NOMO-1 treated with DMSO at 0.1 percent for 48 hours (cell line): ENCODE results near the gene TLR8.

ENCODE experiments used
- DNase-seq: peaks from one replicate; lab custom pipeline; 2025; ENCODE audit not compliant: unreplicated experiment; lab: John Stamatoyannopoulos, UW

The TLR8 gene

DNA sequence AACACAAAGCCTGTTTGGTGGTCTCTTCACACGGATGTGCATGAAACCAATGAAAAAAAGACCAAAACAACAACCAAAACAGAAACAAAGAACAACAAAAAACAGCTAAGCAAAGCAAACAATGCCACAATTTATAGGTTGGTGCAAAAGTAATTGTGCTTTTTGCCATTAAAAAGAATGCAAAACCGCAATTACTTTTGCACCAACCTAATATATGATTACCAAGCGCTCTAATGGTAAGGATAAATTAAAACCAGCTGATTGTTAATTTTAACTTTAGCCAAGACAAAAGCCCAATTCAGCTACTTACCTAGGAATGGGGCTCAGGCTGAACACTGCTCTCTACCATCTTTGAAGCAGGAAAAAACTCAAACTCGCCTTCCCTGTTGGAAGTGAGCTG is 39.1 kb downstream of the TLR8 start:
- no peak for DNase-seq

DNA sequence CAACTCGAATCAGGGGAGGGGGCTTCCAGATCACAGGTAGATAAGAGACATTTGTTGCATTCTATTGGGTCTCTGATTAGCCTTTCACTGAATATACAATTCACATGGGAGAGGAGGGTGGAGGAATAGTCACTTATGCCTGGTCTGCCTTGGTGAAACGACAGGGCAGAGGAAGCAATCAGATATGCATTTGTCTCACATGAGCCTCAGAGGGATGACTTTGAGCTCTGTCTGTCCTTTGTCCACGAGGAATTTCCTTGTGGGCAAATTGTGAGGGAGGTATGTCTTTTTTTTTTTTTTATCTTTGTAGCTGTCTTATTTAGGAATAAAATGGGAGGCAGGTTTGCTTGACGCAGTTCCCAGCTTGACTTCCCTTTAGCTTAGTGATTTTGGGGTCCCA is 40.0 kb downstream of the TLR8 start:
- no peak for DNase-seq

GRCh38 chrX:12946838-12947544 is 40.6 kb downstream of the TLR8 start:
- peak; percentile 81 for DNase-seq

DNA sequence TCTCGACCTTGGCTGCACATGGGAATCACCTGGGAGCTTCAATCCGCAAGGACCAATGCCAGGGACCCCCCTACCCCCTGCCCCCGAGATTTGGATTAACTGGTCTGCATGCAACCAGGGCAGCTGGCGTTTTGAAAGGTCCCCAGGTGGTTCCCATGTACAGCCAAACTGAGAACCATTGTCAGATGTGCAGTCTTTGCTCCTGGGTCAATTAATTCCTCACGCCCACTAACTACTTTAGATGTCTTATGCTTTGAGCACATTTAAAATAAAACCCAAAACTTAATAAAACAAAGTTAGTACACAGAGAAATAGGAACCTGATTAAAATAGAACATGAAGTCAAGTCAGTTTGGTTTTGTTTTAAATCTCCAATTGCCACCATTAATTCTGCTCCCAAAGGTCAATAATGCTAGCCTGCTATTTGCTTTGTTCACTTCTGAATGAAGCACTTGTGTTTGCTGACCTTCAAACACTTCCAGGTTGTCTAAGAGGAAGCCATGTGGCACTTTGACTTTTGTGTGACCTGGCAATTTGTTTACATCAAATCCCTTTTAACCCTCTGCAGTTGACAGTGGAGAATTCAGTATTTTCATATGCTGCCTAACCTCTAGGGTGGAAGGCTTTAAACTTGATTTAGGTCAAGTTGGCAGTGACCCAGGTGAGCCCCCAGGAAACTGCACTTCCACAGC is 41.3 kb downstream of the TLR8 start:
- DNase-seq, result no peak

DNA sequence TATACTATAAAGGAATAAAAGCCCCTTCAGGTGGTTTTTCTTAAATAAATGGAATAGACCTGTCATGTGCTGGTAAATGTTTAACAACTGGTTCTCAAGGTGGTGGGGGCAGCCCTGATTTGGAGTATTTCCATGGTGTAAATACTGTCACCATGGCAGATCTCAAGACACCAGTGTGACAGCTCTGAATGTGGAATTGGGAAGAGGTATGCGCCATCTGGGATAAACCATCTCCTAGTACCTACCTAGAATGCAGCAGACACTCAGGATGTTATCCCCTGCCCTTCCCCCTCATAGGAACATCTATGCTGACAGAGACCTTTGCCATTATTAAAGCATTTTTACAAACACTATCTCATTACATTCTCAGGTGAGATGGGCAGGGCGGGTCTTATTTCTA is 42.1 kb downstream of the TLR8 start:
- DNase-seq, result no peak

DNA sequence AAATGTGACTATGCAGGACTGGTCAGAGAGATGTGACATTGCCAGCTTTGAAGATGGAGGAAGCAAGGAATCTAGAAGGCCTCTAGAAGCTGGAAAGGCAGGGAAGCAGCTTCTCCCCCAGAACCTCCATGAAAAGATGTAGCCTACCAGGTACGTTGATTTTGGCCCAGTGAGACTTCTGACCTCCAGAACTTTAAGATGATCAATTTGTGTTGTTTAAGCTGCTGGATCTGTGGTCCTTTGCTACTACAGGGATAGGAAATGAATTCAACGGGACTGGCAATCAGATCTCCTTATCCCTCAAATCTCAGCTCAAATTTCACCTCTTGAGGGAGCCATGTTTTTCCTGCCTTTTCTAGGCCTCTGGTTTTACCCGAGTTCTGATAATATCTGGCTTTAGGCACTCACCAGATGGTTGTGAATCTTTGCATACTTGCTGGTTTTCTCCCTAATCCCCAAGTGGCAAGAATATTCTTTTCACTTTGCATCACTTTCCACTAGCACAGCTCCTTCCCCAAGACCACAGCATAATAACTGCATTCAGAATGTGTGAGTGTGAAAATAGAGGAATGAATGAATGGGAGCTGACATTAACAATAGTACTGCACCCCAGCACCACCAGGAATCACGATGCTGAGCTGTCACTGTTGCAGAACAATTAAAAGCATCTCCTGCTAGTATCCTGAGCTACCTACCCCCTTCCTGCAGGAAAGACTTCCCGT is 42.9 kb downstream of the TLR8 start:
- DNase-seq, result no peak

- peak; percentile 96 for DNase-seq
Observed at GRCh38 chrX:12949927-12950656, 43.7 kb downstream of the TLR8 start.

DNA sequence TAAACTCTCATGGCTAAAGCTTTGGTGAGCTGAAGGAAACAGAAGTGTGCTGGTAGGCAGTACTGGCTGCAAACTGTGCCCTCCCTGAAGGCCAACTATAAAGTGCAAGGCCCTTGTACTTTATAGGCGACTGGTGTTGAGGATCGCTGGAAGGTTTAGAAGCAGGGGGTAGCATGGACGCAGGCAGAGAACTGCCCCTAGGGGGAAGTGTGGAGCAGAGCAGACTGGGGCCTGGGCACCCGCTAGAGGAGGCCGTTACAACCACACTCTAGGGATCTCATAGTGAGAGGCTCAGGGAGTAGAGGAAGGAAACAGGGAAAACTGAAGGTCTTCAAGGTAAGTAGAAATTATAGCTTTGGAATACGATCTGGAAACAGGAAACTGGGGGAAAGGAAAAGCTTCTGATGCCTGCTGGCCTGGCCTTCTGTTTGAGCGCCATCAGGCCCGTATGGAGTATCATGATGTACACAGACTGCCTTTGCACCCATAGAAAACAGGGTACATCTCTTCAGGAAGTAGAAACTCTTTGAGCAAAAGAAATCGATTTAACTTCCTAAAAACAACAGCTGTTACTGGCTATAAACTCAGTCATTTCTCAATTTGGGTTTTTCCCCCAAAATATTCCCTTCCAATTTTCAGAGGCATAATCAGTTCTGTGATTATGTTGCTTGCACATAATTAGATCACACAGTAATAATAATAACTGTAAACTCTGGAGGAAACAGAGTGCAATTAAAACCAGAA is 44.6 kb downstream of the TLR8 start:
- peak; percentile 94 for DNase-seq

GRCh38 chrX:12951595-12951975 is 45.2 kb downstream of the TLR8 start:
- DNase-seq, result peak; percentile 30

- DNase-seq, result no peak
Observed at GRCh38 chrX:12953420-12953819, 47.0 kb downstream of the TLR8 start.

- no peak for DNase-seq
Observed at GRCh38 chrX:12954376-12954775, 48.0 kb downstream of the TLR8 start.

- DNase-seq, result peak; percentile 63
Observed at GRCh38 chrX:12954981-12955380, 48.6 kb downstream of the TLR8 start.

GRCh38 chrX:12955882-12956703 is 49.7 kb downstream of the TLR8 start:
- peak; percentile 98 for DNase-seq

DNA sequence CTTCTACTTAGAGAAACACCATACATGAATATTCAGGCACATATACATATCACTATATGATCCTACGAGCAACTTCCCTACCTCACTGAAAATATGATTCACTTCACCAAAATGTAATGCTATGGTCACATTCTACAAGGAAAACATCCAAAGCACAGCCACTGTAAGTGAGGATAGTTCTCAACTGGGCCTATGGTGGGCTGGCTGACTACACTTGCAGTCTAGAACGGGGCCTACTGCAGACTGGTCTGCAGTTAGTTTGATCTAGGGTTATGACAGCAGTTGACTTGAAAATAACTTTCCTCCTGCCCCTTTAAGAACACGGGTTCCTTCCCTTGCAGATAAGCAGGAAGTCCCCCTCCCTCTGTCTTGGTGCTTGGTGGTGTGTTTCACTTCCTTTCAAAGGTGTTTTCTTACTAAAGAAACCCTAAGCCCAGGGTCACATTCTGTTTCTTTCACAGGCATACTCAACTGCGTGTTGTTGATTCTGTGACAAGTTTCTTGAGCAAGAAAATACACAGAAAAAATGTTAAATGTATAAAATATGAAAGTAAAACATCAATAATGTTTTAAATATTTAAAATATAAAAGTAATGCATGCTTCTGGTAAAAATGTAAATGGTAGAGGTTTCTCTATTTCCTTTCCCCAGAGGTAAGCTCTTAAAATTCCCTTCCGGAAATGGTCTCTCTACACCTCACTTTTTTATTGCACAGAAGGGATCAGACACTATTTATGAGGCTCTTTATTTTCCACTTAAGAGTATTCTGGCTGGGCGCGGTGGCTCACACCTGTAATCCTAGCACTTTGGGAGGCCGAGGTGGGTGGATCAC is 50.5 kb downstream of the TLR8 start:
- DNase-seq, result peak; percentile 98

- no peak for DNase-seq
Observed at GRCh38 chrX:12958059-12958458, 51.6 kb downstream of the TLR8 start.

GRCh38 chrX:12958461-12958860 is 52.0 kb downstream of the TLR8 start:
- DNase-seq, result no peak

DNA sequence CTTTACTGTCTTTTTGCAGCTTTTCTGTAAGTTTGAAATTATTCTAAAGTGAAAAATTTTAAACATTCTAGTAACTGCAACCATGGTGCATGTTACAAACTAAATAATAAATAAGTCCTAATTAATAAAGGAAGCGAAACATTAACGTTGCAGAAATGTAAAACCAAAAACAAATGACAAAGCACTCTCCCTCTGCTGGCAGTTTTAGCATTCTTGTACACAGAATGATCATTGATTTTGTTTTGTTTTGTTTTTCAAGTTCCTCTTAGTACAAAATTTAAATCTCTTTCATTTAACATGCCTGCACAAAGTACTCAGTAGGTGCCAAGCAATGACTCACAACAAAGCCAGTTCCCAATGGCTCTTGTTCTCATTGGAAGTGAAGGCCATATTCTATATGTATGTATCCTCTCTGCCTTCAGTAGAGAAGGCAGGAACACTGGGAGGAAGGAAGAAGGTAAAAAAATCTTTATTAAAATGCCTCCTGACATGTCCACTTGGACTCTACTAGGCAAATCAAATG is 54.8 kb downstream of the TLR8 start:
- DNase-seq, result peak; percentile 32

- peak; percentile 41 for DNase-seq
Observed at GRCh38 chrX:12962041-12962504, 55.7 kb downstream of the TLR8 start.
